GM12878 (cell line): Measurements from ENCODE around the gene TRAIP. TPM values are rescaled to one million over a fixed set of nuclear protein-coding genes. Genes with fewer than 3 reads are reported as not detected.

Source experiments
- ATAC-seq: fragments of 200-7000 bp; cut with Tn5 transposase; 3 replicates; pipeline ENCODE4 v1.9.1; 2020; ENCODE audit warnings: mild to moderate bottlenecking, moderate library complexity
- BruUV-seq: library from RNA; stranded (reverse); fragments of 400-500 nt; replicated peaks from 2 replicates; lab custom pipeline; 2021; lab: Mats Ljungman, UMichigan
- CTCF ChIA-PET: fragments of 300-600 bp; sonication (Branson Sonifier 250); formaldehyde crosslinking; extraction: SDS; loops from one replicate; lab custom pipeline; 2021; ENCODE audit warnings: inconsistent platforms; lab: Yijun Ruan, JAX
- POLR2A ChIA-PET: fragments of 350-600 bp; formaldehyde crosslinking; extraction: SDS; loops from one replicate; lab custom pipeline; 2021; ENCODE audit warnings: inconsistent platforms; lab: Charles Lee
- RAD21 ChIA-PET: fragments of 300-600 bp; sonication (Branson Sonifier 250); formaldehyde crosslinking; loops from one replicate; lab custom pipeline; 2023; ENCODE audit warnings: antibody characterized with exemption; ENCODE audit not compliant: unreplicated experiment; lab: Charles Lee
- SMC1A ChIA-PET: fragments of 300-600 bp; sonication (Branson Sonifier 250); formaldehyde crosslinking; loops from one replicate; lab custom pipeline; 2023; ENCODE audit not compliant: unreplicated experiment, uncharacterized antibody; lab: Charles Lee
- DNase-seq: peaks from one replicate; pipeline ENCODE4 v3.0.0-alpha.2; 2011; ENCODE audit warnings: low read depth, low spot score
- FAIRE-seq: peaks from 3 replicates; lab custom pipeline; 2011; peaks lifted over from hg19 to GRCh38; lab: Jason Lieb, UNC
- H2AFZ ChIP-seq: 2 replicates; pipeline ENCODE4 v1.6.0; 2011; ENCODE audit warnings: low read depth, low read length, control low read depth; ENCODE audit not compliant: control insufficient read depth
- H3K27ac ChIP-seq: 2 replicates; pipeline ENCODE4 v1.5.1; 2011; ENCODE audit warnings: control low read depth; ENCODE audit not compliant: control insufficient read depth, insufficient read depth
- H3K27me3 ChIP-seq, 2 experiments: replicated peaks in 1 of 2; 2 replicates each; pipeline versions ENCODE4 v1.6.0 to v1.6.1; 2011; ENCODE audit warnings: low read length in 1 of 2; ENCODE audit not compliant: control insufficient read depth in 2 of 2, insufficient read depth in 2 of 2
- H3K36me3 ChIP-seq, 2 experiments: 2 replicates each; pipeline ENCODE4 v1.5.1; 2011; ENCODE audit warnings: low read length in 1 of 2; ENCODE audit not compliant: control insufficient read depth in 2 of 2, insufficient read depth in 2 of 2
- H3K4me1 ChIP-seq: 2 replicates; pipeline ENCODE4 v1.6.1; 2011; ENCODE audit warnings: mild to moderate bottlenecking, low read length, moderate library complexity, mixed read lengths; ENCODE audit not compliant: control insufficient read depth, insufficient read depth
- H3K4me2 ChIP-seq: 2 replicates; pipeline ENCODE4 v1.6.0; 2011; ENCODE audit warnings: control low read depth; ENCODE audit not compliant: control insufficient read depth, insufficient read depth
- H3K4me3 ChIP-seq: fragments of 200-600 bp; sonication (generic); 2 replicates; pipeline ENCODE4 v1.5.1; 2016
- H3K79me2 ChIP-seq: 2 replicates; pipeline ENCODE4 v1.6.0; 2011; ENCODE audit warnings: low read length; ENCODE audit not compliant: control insufficient read depth, insufficient read depth
- H3K9ac ChIP-seq: 2 replicates; pipeline ENCODE4 v1.8.0; 2011; ENCODE audit warnings: low read length, control low read depth, mixed read lengths; ENCODE audit not compliant: control insufficient read depth, insufficient read depth
- H3K9me3 ChIP-seq: replicated peaks from 3 replicates; pipeline ENCODE4 v1.5.1; 2011; ENCODE audit warnings: mild to moderate bottlenecking, low read length; ENCODE audit not compliant: control insufficient read depth, insufficient read depth
- H4K20me1 ChIP-seq: 2 replicates; pipeline ENCODE4 v1.6.0; 2011; ENCODE audit not compliant: control insufficient read depth, insufficient read depth
- ATF3 ChIP-seq: IDR thresholded peaks from 2 replicates; pipeline ENCODE4 v1.6.1; 2011; ENCODE audit warnings: low read depth, mild to moderate bottlenecking, low read length, moderate library complexity, borderline replicate concordance; ENCODE audit errors: extremely low read depth
- BACH1 ChIP-seq: fragments of 450-650 bp; IDR thresholded peaks from 2 replicates; pipeline ENCODE4 v1.6.1; 2017; ENCODE audit warnings: mild to moderate bottlenecking, borderline replicate concordance
- BCLAF1 ChIP-seq: fragments of 450-650 bp; IDR thresholded peaks from 2 replicates; pipeline ENCODE4 v1.6.1; 2017; ENCODE audit warnings: antibody characterized with exemption, mild to moderate bottlenecking, moderate library complexity
- CREM ChIP-seq: IDR thresholded peaks from 2 replicates; pipeline ENCODE4 v1.6.1; 2014; ENCODE audit warnings: antibody characterized with exemption, low read depth
- E4F1 ChIP-seq: fragments of 450-650 bp; IDR thresholded peaks from 2 replicates; pipeline ENCODE4 v1.6.1; 2018; ENCODE audit warnings: borderline replicate concordance, mild to moderate bottlenecking; ENCODE audit not compliant: partially characterized antibody
- EZH2 ChIP-seq: IDR thresholded peaks from 2 replicates; pipeline ENCODE4 v1.6.1; 2012; ENCODE audit warnings: low read depth, mild to moderate bottlenecking, control low read depth, inconsistent platforms, low read length, borderline replicate concordance; ENCODE audit not compliant: control insufficient read depth
- GABPA ChIP-seq: IDR thresholded peaks from 2 replicates; pipeline ENCODE4 v1.6.1; 2014; ENCODE audit warnings: antibody characterized with exemption, low read depth, mild to moderate bottlenecking, inconsistent platforms
- HDGF ChIP-seq: fragments of 450-650 bp; IDR thresholded peaks from 2 replicates; pipeline ENCODE4 v1.6.1; 2016; ENCODE audit warnings: antibody characterized with exemption
- MTA2 ChIP-seq: fragments of 450-650 bp; IDR thresholded peaks from 2 replicates; pipeline ENCODE4 v1.6.1; 2016; ENCODE audit warnings: low read depth, mild to moderate bottlenecking, moderate library complexity
- RELB ChIP-seq: fragments of 450-650 bp; IDR thresholded peaks from 2 replicates; pipeline ENCODE4 v1.6.1; 2017; ENCODE audit warnings: low read depth, mild to moderate bottlenecking, moderate library complexity
- TARDBP ChIP-seq: IDR thresholded peaks from 2 replicates; pipeline ENCODE4 v1.6.1; 2016; ENCODE audit warnings: borderline replicate concordance
- TBL1XR1 ChIP-seq: IDR thresholded peaks from 2 replicates; pipeline ENCODE4 v1.6.1; 2012; ENCODE audit warnings: low read depth, low read length, improper control_type of control experiment
- TCF3 ChIP-seq: IDR thresholded peaks from 2 replicates; pipeline ENCODE4 v1.6.1; 2012; ENCODE audit warnings: low read depth, mild to moderate bottlenecking, low read length, borderline replicate concordance; ENCODE audit not compliant: insufficient read depth
- ZNF274 ChIP-seq: IDR thresholded peaks from one replicate; pipeline ENCODE4 v1.8.0; 2011; ENCODE audit not compliant: insufficient read length, insufficient read depth
- WGBS: methylation state at CpG from one replicate; pipeline ENCODE4 v1.1.6; 2016; ENCODE audit warnings: low lambda C conversion rate; ENCODE audit not compliant: insufficient replicate concordance, insufficient coverage; ENCODE audit errors: missing lambda C conversion rate; 5-methylcytosine and 5-hydroxymethylcytosine counted together
- in situ Hi-C: fragments of 300-500 bp; cut with MboI; formaldehyde crosslinking; loops from 9 replicates; pipeline ENCODE4 v1.14.3; 2018; ENCODE audit warnings: mixed read lengths
- intact Hi-C: fragments of 100-400 bp; cut with micrococcal nuclease; formaldehyde crosslinking; loops from one replicate; pipeline ENCODE4 v1.14.2; 2022; ENCODE audit not compliant: unreplicated experiment
- polyA plus RNA-seq, 11 experiments: library from polyadenylated mRNA; depleted of rRNA in 4 of 11; unstranded in 6 of 11; stranded (reverse) in 5 of 11; fragments of >200 nt; fragmentation: Nextera tagmentation in 4 of 11; fragmentation: Illumina TruSeq in 1 of 11; extraction: Ambion mirVana in 4 of 11; extraction: Trizol in 1 of 11; gene quantifications; 1 replicate in 1 of 11; 2 replicates in 10 of 11; pipeline versions ENCODE4 v1.2.1 to v1.2.3, GENCODE V29; 2011 to 2016; ENCODE audit warnings: inconsistent platforms in 2 of 11, missing spikeins in 2 of 11, low read depth in 1 of 11
- total RNA-seq, 4 experiments: library from RNA; depleted of rRNA in 3 of 4; stranded (reverse); fragments of >200 nt in 3 of 4; fragmentation: Illumina TruSeq in 1 of 4; extraction: Trizol in 1 of 4; gene quantifications; 2 replicates each; pipeline versions ENCODE4 v1.2.1 to v1.2.3, GENCODE V29; 2013 to 2021

Gene TRAIP
- total and polyA plus RNA-seq, 10 of the 15 experiments (the other 5 are each of a cell fraction or from before 2014, with no cell fraction given) = 15.9 to 37.0 (median 23.1) TPM

- Histone ChIP-seq H2AFZ (no peak overlapping the region), H3K4me3 (no peak overlapping the region), H3K79me2 (no peaks in the 10 kb centered on the region), H4K20me1 (no peaks in the 10 kb centered on the region), H3K36me3 (peaks cover 19% of the 10 kb centered on the region in 2 experiments), H3K9ac (no peak overlapping the region), H3K4me2 (no peak overlapping the region), H3K27ac (no peak overlapping the region)
- CTCF ChIA-PET = interaction anchor here (2.0 to 14.1 kb wide), 2 partner anchors 17 to 39 kb away, joined by 4 to 327 read pairs; partner anchors contain the start of genes CDHR4 and INKA1
- WGBS = 75% methylated on average over 3 of the region's 3 CpGs
- SMC1A ChIA-PET = interaction anchor here (7.5 kb wide), 1 partner anchor 39 kb away, joined by 146 read pairs; the partner anchor contains the start of genes CDHR4 and INKA1
- DNase-seq = no peak
- in situ Hi-C loops = no loop called here
- TF ChIP-seq RELB = no peak
- TF ChIP-seq GABPA = no peak
- no peak for TF ChIP-seq EZH2
- no peak for TF ChIP-seq MTA2
- no peak for TF ChIP-seq ZNF274
- TF ChIP-seq ATF3 = no peak
- TF ChIP-seq CREM = no peak
- TF ChIP-seq HDGF = no peak
- no peak for TF ChIP-seq BCLAF1
- no peak for TF ChIP-seq TCF3
- no peak for TF ChIP-seq TBL1XR1
- no peak for TF ChIP-seq BACH1
- no peak for TF ChIP-seq TARDBP
- no peak for TF ChIP-seq E4F1
- TF ChIP-seq, all 136 proteins: peak for 0
- no peak for ATAC-seq
- intact Hi-C loops = no loop called here
- FAIRE-seq = no peak
- Histone ChIP-seq H3K4me1 (no peaks in the 10 kb centered on the region), H3K9me3 (no peaks in the 10 kb centered on the region), H3K27me3 (no peaks in the 10 kb centered on the region)
- no TSS peak for BruUV-seq
- ChIA-PET POLR2A (interaction anchor here (1.0 kb wide), 1 partner anchor 40 kb away, joined by 4 read pairs; the partner anchor contains the start of gene INKA1), RAD21 (interaction anchor here (7.0 kb wide), 1 partner anchor 40 kb away, joined by 182 read pairs; the partner anchor contains the start of genes CDHR4 and INKA1)
Observed at GRCh38 chr3:49842843-49843517, 13.4 kb downstream of the TRAIP start.
